H1 (cell line): ENCODE results near the gene TCF7L2. TPM values are rescaled to one million over a fixed set of nuclear protein-coding genes. Genes with fewer than 3 reads are reported as not detected.

Experiments
- BCL11A ChIP-seq, 2 experiments: IDR thresholded peaks; one replicate each; pipeline ENCODE4 v1.6.1; 2011; ENCODE audit warnings: low read depth in 2 of 2, low read length in 2 of 2, mild to moderate bottlenecking in 2 of 2
- CBX8 ChIP-seq: fragments of 300-800, 300-1000 bp; sonication (generic); IDR thresholded peaks from 2 replicates; pipeline ENCODE4 v1.7.1; 2016; ENCODE audit warnings: low read depth, low read length, borderline replicate concordance
- CHD2 ChIP-seq: IDR thresholded peaks from 2 replicates; pipeline ENCODE4 v1.6.1; 2012; ENCODE audit warnings: low read length, improper control_type of control experiment
- CHD7 ChIP-seq: fragments of 300-600 bp; sonication (generic); IDR thresholded peaks from 2 replicates; pipeline ENCODE4 v1.7.1; 2012; ENCODE audit warnings: low read length, moderate library complexity, mild to moderate bottlenecking, inconsistent platforms; ENCODE audit not compliant: insufficient replicate concordance
- GABPA ChIP-seq: IDR thresholded peaks from 2 replicates; pipeline ENCODE4 v1.6.1; 2011; ENCODE audit warnings: mild to moderate bottlenecking, low read length, moderate library complexity, borderline replicate concordance; ENCODE audit not compliant: insufficient read depth
- PHF8 ChIP-seq: fragments of 200-600 bp; sonication (generic); conservative IDR thresholded peaks from 2 replicates; pipeline ENCODE4 v1.7.1; 2012; ENCODE audit warnings: low read depth, mild to moderate bottlenecking, inconsistent platforms, low read length, moderate library complexity
- POLR2A ChIP-seq, 2 experiments: IDR thresholded peaks; 1 replicate in 1 of 2; 2 replicates in 1 of 2; pipeline ENCODE4 v1.6.1; 2011; ENCODE audit warnings: low read depth in 2 of 2, low read length in 2 of 2, mild to moderate bottlenecking in 2 of 2; ENCODE audit errors: control extremely low read depth in 1 of 2
- RNF2 ChIP-seq: fragments of 200-900, 300-1000 bp; sonication (generic); IDR thresholded peaks from 2 replicates; pipeline ENCODE4 v1.7.1; 2016; ENCODE audit warnings: borderline replicate concordance, low read depth, mild to moderate bottlenecking, antibody characterized with exemption, low read length; ENCODE audit not compliant: poor library complexity, severe bottlenecking; ENCODE audit errors: missing control alignments
- SP2 ChIP-seq: IDR thresholded peaks from 2 replicates; pipeline ENCODE4 v1.6.1; 2012; ENCODE audit warnings: mild to moderate bottlenecking, low read length, inconsistent platforms
- SUZ12 ChIP-seq: fragments of 200-600 bp; sonication (generic); IDR thresholded peaks from 2 replicates; pipeline ENCODE4 v1.6.1; 2012; ENCODE audit warnings: mild to moderate bottlenecking, inconsistent platforms, low read length, moderate library complexity, mixed read lengths
- TEAD4 ChIP-seq: IDR thresholded peaks from 2 replicates; pipeline ENCODE4 v1.6.1; 2012; ENCODE audit warnings: low read depth, low read length, inconsistent platforms, mixed read lengths
- polyA plus RNA-seq, 7 experiments: library from polyadenylated mRNA; depleted of rRNA in 3 of 7; stranded (reverse) in 5 of 7; unstranded in 2 of 7; fragments of >200 nt in 5 of 7; fragments of 200-250 nt in 2 of 7; gene quantifications; 1 replicate in 5 of 7; 2 replicates in 1 of 7; 4 replicates in 1 of 7; pipeline versions ENCODE4 v1.2.1 to v1.2.3, GENCODE V29; 2011 to 2013; ENCODE audit warnings: missing spikeins in 2 of 7, mixed read lengths in 2 of 7
- total RNA-seq: library from RNA; stranded (reverse); fragmentation: NEBNext Ultra II Directional; extraction: Animal tissue kit (Norgen Biotek cat#: 25700); gene quantifications from 2 replicates; pipeline ENCODE4 v1.2.1, GENCODE V29; 2021
- TF ChIP-seq, protein P1 (sequence below): IDR thresholded peaks from 2 replicates; pipeline ENCODE4 v1.6.1; 2012; ENCODE audit warnings: inconsistent platforms

Gene TCF7L2
- total and polyA plus RNA-seq, 2 of the 8 experiments (the other 6 are each of a cell fraction or from before 2014, with no cell fraction given) = 33.9 to 67.3 TPM

- TF ChIP-seq CHD7 = no peak
- no peak for TF ChIP-seq GABPA
- TF ChIP-seq CHD2 = no peak
- no peak for TF ChIP-seq TEAD4
- no peak for TF ChIP-seq RNF2
- TF ChIP-seq SP2 = no peak
- no peak for TF ChIP-seq SUZ12
- TF ChIP-seq CBX8 = no peak
- TF ChIP-seq, protein P1, sequence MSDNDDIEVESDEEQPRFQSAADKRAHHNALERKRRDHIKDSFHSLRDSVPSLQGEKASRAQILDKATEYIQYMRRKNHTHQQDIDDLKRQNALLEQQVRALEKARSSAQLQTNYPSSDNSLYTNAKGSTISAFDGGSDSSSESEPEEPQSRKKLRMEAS = no peak
- no peak for TF ChIP-seq POLR2A (IDR thresholded peaks at IDR 0.05; ENCODE audit: control extremely low read depth in 1 of 2, low read depth in 2 of 2, low read length in 2 of 2)
- TF ChIP-seq BCL11A (IDR thresholded peaks at IDR 0.05; ENCODE audit: low read depth in 2 of 2, low read length in 2 of 2) = no peak
- TF ChIP-seq PHF8 = no peak
Measured at GRCh38 chr10:113127901-113128283, 177.8 kb downstream of the TCF7L2 start (continued).
